ENCODE measurements around the gene ZFP64. TPM values are rescaled to one million over a fixed set of nuclear protein-coding genes. Genes with fewer than 3 reads are reported as not detected.

Gene ZFP64
- total RNA-seq, 3 donors from 2014 or later, result 8.5 to 13.0 (median 11.5) TPM

DNA sequence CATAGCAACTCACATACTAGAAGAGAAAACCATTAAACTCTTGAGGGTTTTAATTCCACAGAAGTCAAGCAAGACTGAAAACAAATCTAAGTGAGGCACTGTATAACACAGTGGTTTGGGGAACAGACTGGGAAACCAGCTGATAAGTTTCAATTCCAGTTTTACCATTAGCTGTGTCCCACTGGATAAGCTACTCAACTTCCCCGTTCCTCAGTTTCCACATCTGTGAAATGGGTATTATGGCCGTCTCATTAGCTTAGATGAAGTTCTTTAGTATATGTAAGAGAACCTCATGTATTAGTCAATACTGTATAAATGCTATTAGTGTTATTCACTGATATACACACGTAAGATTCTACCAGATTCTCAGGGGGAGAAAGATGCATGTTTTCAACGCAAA is 89.0 kb downstream of the ZFP64 start:
- no peaks in the 10 kb centered on the region for H3K36me3 ChIP-seq
- intact Hi-C loops (cut with DNase I; ENCODE audit: low total_unique reads), result no loop called here
- TF ChIP-seq, protein P1, sequence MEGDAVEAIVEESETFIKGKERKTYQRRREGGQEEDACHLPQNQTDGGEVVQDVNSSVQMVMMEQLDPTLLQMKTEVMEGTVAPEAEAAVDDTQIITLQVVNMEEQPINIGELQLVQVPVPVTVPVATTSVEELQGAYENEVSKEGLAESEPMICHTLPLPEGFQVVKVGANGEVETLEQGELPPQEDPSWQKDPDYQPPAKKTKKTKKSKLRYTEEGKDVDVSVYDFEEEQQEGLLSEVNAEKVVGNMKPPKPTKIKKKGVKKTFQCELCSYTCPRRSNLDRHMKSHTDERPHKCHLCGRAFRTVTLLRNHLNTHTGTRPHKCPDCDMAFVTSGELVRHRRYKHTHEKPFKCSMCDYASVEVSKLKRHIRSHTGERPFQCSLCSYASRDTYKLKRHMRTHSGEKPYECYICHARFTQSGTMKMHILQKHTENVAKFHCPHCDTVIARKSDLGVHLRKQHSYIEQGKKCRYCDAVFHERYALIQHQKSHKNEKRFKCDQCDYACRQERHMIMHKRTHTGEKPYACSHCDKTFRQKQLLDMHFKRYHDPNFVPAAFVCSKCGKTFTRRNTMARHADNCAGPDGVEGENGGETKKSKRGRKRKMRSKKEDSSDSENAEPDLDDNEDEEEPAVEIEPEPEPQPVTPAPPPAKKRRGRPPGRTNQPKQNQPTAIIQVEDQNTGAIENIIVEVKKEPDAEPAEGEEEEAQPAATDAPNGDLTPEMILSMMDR (IDR thresholded peaks at IDR 0.05), result no peak
- TF ChIP-seq POLR2A (IDR thresholded peaks at IDR 0.05) (no peak), POLR2AphosphoS5 (IDR thresholded peaks at IDR 0.05) (no peak)
- H3K4me1 ChIP-seq, result no peaks in the 10 kb centered on the region
- no peak for DNase-seq (ENCODE audit: low spot score in 2 of 2)
- H3K9me3 ChIP-seq, result no peaks in the 10 kb centered on the region
- no peak overlapping the region for H3K27ac ChIP-seq
- H3K27me3 ChIP-seq, result peaks cover 5 to 25% of the 10 kb centered on the region in 2 donors
- no peak overlapping the region for H3K4me3 ChIP-seq

DNA sequence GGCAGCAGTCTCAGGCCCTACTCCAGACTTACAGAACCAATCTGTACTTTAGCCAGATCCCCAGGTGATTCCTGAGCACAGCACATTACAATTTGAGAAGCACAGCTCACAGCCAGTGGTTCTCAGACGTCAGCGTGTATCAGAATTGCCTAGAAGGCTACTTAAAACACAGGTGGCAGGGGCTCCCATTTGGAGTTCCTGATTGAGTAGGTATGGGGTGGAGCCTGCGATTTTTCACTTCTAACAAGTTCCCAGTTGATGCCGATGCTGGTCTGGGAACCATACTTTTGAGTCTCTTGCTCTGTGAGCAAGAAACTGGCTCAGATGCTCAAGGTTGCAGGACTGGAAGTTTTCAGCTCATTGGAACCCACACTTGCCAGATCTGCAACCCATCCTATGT is 89.5 kb downstream of the ZFP64 start:
- intact Hi-C loops (cut with DNase I; ENCODE audit: low total_unique reads), result no loop called here
- Histone ChIP-seq H3K27ac (no peak overlapping the region), H3K4me1 (no peaks in the 10 kb centered on the region), H3K4me3 (no peak overlapping the region), H3K27me3 (peaks cover 5 to 25% of the 10 kb centered on the region in 2 donors), H3K36me3 (no peaks in the 10 kb centered on the region), H3K9me3 (no peaks in the 10 kb centered on the region)
- no peak for DNase-seq (ENCODE audit: low spot score in 2 of 2)
- TF ChIP-seq POLR2AphosphoS5 (IDR thresholded peaks at IDR 0.05) (no peak), POLR2A (IDR thresholded peaks at IDR 0.05) (no peak)
- TF ChIP-seq, protein P1 (IDR thresholded peaks at IDR 0.05), result no peak
